WI38 (cell line): ENCODE data around the gene ARHGEF38.
A peak's percentile ranks its signal among the peaks of the same experiment; 100 is the strongest.
"Not testable (repeated sequence)": the region's sequence is repeated elsewhere in the genome, so short reads cannot be mapped to it uniquely, and the experiment has no call there.

Experiments used
- H3K4me3 ChIP-seq: 2 replicates; pipeline ENCODE4 v1.5.1; 2011; ENCODE audit warnings: low read depth, mild to moderate bottlenecking, control low read depth, low read length
- CTCF ChIP-seq: IDR thresholded peaks from 2 replicates; pipeline ENCODE4 v1.5.1; 2012; ENCODE audit warnings: low read depth, mild to moderate bottlenecking, control low read depth, low read length

ARHGEF38 gene

GRCh38 chr4:105710678-105711077, 158.3 kb downstream of the ARHGEF38 start:
- H3K4me3 ChIP-seq: no peak overlapping the region

GRCh38 chr4:105712766-105713165, 160.3 kb downstream of the ARHGEF38 start:
- H3K4me3 ChIP-seq: no peak overlapping the region
- TF ChIP-seq CTCF: no peak

More at GRCh38 chr4:105710678-105711077, 158.3 kb downstream of the ARHGEF38 start:
- TF ChIP-seq CTCF: no peak

- peak overlapping the region; percentile 7; the same call in 1 of the 2 replicates for H3K4me3 ChIP-seq
- TF ChIP-seq CTCF: no peak
Measured at GRCh38 chr4:105714071-105714521, 161.7 kb downstream of the ARHGEF38 start.

- no peak overlapping the region for H3K4me3 ChIP-seq
- no peak for TF ChIP-seq CTCF
Measured at GRCh38 chr4:105714932-105715331, 162.5 kb downstream of the ARHGEF38 start.

GRCh38 chr4:105715692-105716278, 163.4 kb downstream of the ARHGEF38 start:
- no peak overlapping the region for H3K4me3 ChIP-seq
- TF ChIP-seq CTCF: peak; percentile 22; the same call in 1 of the 2 replicates

- no peak for TF ChIP-seq CTCF
- H3K4me3 ChIP-seq: no peak overlapping the region
Measured at GRCh38 chr4:105719204-105719603, 166.8 kb downstream of the ARHGEF38 start.

GRCh38 chr4:105725623-105726022, 173.2 kb downstream of the ARHGEF38 start:
- no peak overlapping the region for H3K4me3 ChIP-seq
- no peak for TF ChIP-seq CTCF

- H3K4me3 ChIP-seq: not testable (repeated sequence)
Measured at GRCh38 chr4:105729895-105730294, 177.5 kb downstream of the ARHGEF38 start.
